Caco-2 (cell line): ENCODE data around the gene TRPM4. TPM values are rescaled to one million over a fixed set of nuclear protein-coding genes. Genes with fewer than 3 reads are reported as not detected.

ENCODE experiments used
- BruUV-seq: library from RNA; stranded (reverse); fragments of 400-500 nt; replicated peaks from 2 replicates; lab custom pipeline; 2021; lab: Mats Ljungman, UMichigan
- CTCF ChIA-PET: fragments of 300-600 bp; sonication (Branson Sonifier 250); formaldehyde crosslinking; loops from one replicate; lab custom pipeline; 2022; ENCODE audit warnings: antibody characterized with exemption; lab: Charles Lee
- POLR2A ChIA-PET: fragments of 300-600 bp; sonication (Branson Sonifier 250); formaldehyde crosslinking; loops from one replicate; lab custom pipeline; 2022; ENCODE audit warnings: antibody characterized with exemption; lab: Charles Lee
- DNase-seq, 2 experiments: peaks; one replicate each; pipeline versions ENCODE4 v3.0.0 to v3.0.0-alpha.2; 2020 to 2022
- H3K27me3 ChIP-seq: replicated peaks from 2 replicates; pipeline ENCODE4 v1.6.0; 2011; ENCODE audit warnings: low read length; ENCODE audit not compliant: control insufficient read depth, insufficient read depth
- H3K36me3 ChIP-seq: 2 replicates; pipeline ENCODE4 v1.5.1; 2011; ENCODE audit warnings: low read length; ENCODE audit not compliant: control insufficient read depth, insufficient read depth
- H3K4me1 ChIP-seq: fragments of 250-450 bp; sonication (Bioruptor Pico); 2 replicates; pipeline ENCODE4 v1.5.1; 2020; ENCODE audit warnings: mild to moderate bottlenecking
- H3K4me3 ChIP-seq: 2 replicates; pipeline ENCODE4 v1.5.1; 2011; ENCODE audit warnings: low read depth, mild to moderate bottlenecking, control low read depth, low read length
- H3K9me3 ChIP-seq: fragments of 250-450 bp; sonication (Bioruptor Pico); 2 replicates; pipeline ENCODE4 v1.5.1; 2020; ENCODE audit warnings: mild to moderate bottlenecking, moderate library complexity
- H3K27ac Mint-ChIP-seq: one replicate; pipeline ENCODE4 v1.8.0; 2022; ENCODE audit warnings: mixed read lengths; ENCODE audit not compliant: unreplicated experiment
- H3K27me3 Mint-ChIP-seq: one replicate; pipeline ENCODE4 v1.8.0; 2022; ENCODE audit warnings: mixed read lengths; ENCODE audit not compliant: insufficient read depth, unreplicated experiment
- H3K36me3 Mint-ChIP-seq: one replicate; pipeline ENCODE4 v1.8.0; 2022; ENCODE audit warnings: mild to moderate bottlenecking, mixed read lengths; ENCODE audit not compliant: insufficient read depth, unreplicated experiment
- H3K4me1 Mint-ChIP-seq: one replicate; pipeline ENCODE4 v1.8.0; 2022; ENCODE audit warnings: low read depth, mixed read lengths; ENCODE audit not compliant: unreplicated experiment
- H3K4me3 Mint-ChIP-seq: one replicate; pipeline ENCODE4 v1.8.0; 2022; ENCODE audit warnings: mild to moderate bottlenecking, moderate library complexity, mixed read lengths; ENCODE audit not compliant: unreplicated experiment
- H3K9me3 Mint-ChIP-seq: one replicate; pipeline ENCODE4 v1.8.0; 2022; ENCODE audit warnings: mixed read lengths; ENCODE audit not compliant: unreplicated experiment
- intact Hi-C: fragments of 100-400 bp; cut with micrococcal nuclease; formaldehyde crosslinking; loops from one replicate; pipeline ENCODE4 v1.10.0; 2022; ENCODE audit not compliant: unreplicated experiment
- total RNA-seq: library from RNA; stranded (reverse); gene quantifications from 2 replicates; pipeline ENCODE4 v1.2.3, GENCODE V29; 2022
- TF ChIP-seq, protein P1 (sequence below), 2 experiments: fragments of 200-600 bp in 1 of 2; IDR thresholded peaks; 1 replicate in 1 of 2; 2 replicates in 1 of 2; pipeline versions ENCODE4 v1.5.1 to v1.8.0; 2011 to 2022; ENCODE audit warnings: antibody characterized with exemption in 1 of 2, control low read depth in 1 of 2, inconsistent platforms in 1 of 2, low read depth in 1 of 2, low read length in 1 of 2, mild to moderate bottlenecking in 1 of 2, moderate library complexity in 1 of 2; ENCODE audit not compliant: insufficient read depth in 1 of 2, severe bottlenecking in 1 of 2, unreplicated experiment in 1 of 2

The TRPM4 gene
- total RNA-seq, 1 experiment from 2014 or later, result 27.8 TPM

- DNase-seq, result no peak
- Histone ChIP-seq H3K9me3 (no peaks in the 10 kb centered on the region), H3K27me3 (no peaks in the 10 kb centered on the region), H3K4me3 (peak overlapping the region; percentile 88), H3K36me3 (no peaks in the 10 kb centered on the region), H3K4me1 (peaks cover 18% of the 10 kb centered on the region)
- Mint-ChIP-seq H3K27me3 (peaks cover 4% of the 10 kb centered on the region), H3K36me3 (peaks cover 24% of the 10 kb centered on the region), H3K4me1 (peaks cover 38% of the 10 kb centered on the region), H3K27ac (peak overlapping the region; percentile 85), H3K9me3 (no peaks in the 10 kb centered on the region), H3K4me3 (peak overlapping the region; percentile 94)
- intact Hi-C loops, result loop anchor here (2.0 to 5.0 kb wide), 2 partner anchors 31 to 79 kb away; no protein-coding TSS in a partner anchor
- ChIA-PET POLR2A (no interaction called here), CTCF (interaction anchor here (0.6 to 1.3 kb wide), 4 partner anchors 20 to 146 kb away, joined by 3 to 6 read pairs (median 4); no protein-coding TSS in a partner anchor)
- TF ChIP-seq, protein P1, sequence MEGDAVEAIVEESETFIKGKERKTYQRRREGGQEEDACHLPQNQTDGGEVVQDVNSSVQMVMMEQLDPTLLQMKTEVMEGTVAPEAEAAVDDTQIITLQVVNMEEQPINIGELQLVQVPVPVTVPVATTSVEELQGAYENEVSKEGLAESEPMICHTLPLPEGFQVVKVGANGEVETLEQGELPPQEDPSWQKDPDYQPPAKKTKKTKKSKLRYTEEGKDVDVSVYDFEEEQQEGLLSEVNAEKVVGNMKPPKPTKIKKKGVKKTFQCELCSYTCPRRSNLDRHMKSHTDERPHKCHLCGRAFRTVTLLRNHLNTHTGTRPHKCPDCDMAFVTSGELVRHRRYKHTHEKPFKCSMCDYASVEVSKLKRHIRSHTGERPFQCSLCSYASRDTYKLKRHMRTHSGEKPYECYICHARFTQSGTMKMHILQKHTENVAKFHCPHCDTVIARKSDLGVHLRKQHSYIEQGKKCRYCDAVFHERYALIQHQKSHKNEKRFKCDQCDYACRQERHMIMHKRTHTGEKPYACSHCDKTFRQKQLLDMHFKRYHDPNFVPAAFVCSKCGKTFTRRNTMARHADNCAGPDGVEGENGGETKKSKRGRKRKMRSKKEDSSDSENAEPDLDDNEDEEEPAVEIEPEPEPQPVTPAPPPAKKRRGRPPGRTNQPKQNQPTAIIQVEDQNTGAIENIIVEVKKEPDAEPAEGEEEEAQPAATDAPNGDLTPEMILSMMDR (IDR thresholded peaks at IDR 0.05; ENCODE audit: insufficient read depth in 1 of 2, low read depth in 1 of 2, low read length in 1 of 2, severe bottlenecking in 1 of 2, unreplicated experiment in 1 of 2), result no peak
- no TSS peak for BruUV-seq
Observed at GRCh38 chr19:49117677-49118564, 39.7 kb upstream of the TRPM4 start.

GRCh38 chr19:49118565-49119410 is 38.8 kb upstream of the TRPM4 start, which contains the start of gene C19orf73:
Gene C19orf73 (minus strand): TSS chr19:49119143. CDS start chr19:49119022, 121 bp downstream.
- no peaks in the 10 kb centered on the region for H3K36me3 ChIP-seq
- H3K4me3 Mint-ChIP-seq, result peak within 1 kb of the TSS; percentile 94
- TF ChIP-seq, protein P1 (IDR thresholded peaks at IDR 0.05; ENCODE audit: insufficient read depth in 1 of 2, low read depth in 1 of 2, low read length in 1 of 2, severe bottlenecking in 1 of 2, unreplicated experiment in 1 of 2), result no peak
- peaks cover 19% of the 10 kb centered on the region for H3K36me3 Mint-ChIP-seq
- H3K4me1 Mint-ChIP-seq, result peaks cover 32% of the 10 kb centered on the region
- POLR2A ChIA-PET, result no interaction called here
- intact Hi-C loops, result loop anchor here (1.0 to 5.0 kb wide), 4 partner anchors 10 to 79 kb away; partner anchors contain the start of gene SNRNP70
- peaks cover 18% of the 10 kb centered on the region for H3K4me1 ChIP-seq
- H3K9me3 Mint-ChIP-seq, result no peaks in the 10 kb centered on the region
- no peaks in the 10 kb centered on the region for H3K27me3 ChIP-seq
- peak; percentile 94 to 98 for DNase-seq
- no peaks in the 10 kb centered on the region for H3K9me3 ChIP-seq
- BruUV-seq, result TSS peak; percentile 89
- H3K27me3 Mint-ChIP-seq, result peaks cover 4% of the 10 kb centered on the region
- H3K4me3 ChIP-seq, result peak within 1 kb of the TSS; percentile 88
- CTCF ChIA-PET, result interaction anchor here (0.9 to 1.5 kb wide), 5 partner anchors 9 to 80 kb away, joined by 3 to 6 read pairs (median 4); no protein-coding TSS in a partner anchor
- H3K27ac Mint-ChIP-seq, result peak within 1 kb of the TSS; percentile 85
